ENCODE results near the gene SLC38A1.

GRCh38 chr12:46267825-46268582, 839 bp downstream of the SLC38A1 start:
- TF ChIP-seq, protein P1, sequence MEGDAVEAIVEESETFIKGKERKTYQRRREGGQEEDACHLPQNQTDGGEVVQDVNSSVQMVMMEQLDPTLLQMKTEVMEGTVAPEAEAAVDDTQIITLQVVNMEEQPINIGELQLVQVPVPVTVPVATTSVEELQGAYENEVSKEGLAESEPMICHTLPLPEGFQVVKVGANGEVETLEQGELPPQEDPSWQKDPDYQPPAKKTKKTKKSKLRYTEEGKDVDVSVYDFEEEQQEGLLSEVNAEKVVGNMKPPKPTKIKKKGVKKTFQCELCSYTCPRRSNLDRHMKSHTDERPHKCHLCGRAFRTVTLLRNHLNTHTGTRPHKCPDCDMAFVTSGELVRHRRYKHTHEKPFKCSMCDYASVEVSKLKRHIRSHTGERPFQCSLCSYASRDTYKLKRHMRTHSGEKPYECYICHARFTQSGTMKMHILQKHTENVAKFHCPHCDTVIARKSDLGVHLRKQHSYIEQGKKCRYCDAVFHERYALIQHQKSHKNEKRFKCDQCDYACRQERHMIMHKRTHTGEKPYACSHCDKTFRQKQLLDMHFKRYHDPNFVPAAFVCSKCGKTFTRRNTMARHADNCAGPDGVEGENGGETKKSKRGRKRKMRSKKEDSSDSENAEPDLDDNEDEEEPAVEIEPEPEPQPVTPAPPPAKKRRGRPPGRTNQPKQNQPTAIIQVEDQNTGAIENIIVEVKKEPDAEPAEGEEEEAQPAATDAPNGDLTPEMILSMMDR (IDR thresholded peaks at IDR 0.05) = no peak
- no peak for TF ChIP-seq REST (IDR thresholded peaks at IDR 0.05; ENCODE audit: low read depth, low read length)
- TF ChIP-seq MAX (IDR thresholded peaks at IDR 0.05; ENCODE audit: low read depth) = no peak
- TF ChIP-seq JUND (IDR thresholded peaks at IDR 0.05) = no peak
- TF ChIP-seq, protein P2, sequence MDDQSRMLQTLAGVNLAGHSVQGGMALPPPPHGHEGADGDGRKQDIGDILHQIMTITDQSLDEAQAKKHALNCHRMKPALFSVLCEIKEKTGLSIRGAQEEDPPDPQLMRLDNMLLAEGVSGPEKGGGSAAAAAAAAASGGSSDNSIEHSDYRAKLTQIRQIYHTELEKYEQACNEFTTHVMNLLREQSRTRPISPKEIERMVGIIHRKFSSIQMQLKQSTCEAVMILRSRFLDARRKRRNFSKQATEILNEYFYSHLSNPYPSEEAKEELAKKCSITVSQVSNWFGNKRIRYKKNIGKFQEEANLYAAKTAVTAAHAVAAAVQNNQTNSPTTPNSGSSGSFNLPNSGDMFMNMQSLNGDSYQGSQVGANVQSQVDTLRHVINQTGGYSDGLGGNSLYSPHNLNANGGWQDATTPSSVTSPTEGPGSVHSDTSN (IDR thresholded peaks at IDR 0.05) = no peak
- TF ChIP-seq SMC3 (IDR thresholded peaks at IDR 0.05; ENCODE audit: low read depth, low read length) = no peak
- TF ChIP-seq CHD2 (IDR thresholded peaks at IDR 0.05; ENCODE audit: low read length, partially characterized antibody) = no peak
- TF ChIP-seq NRF1 (IDR thresholded peaks at IDR 0.05; ENCODE audit: low read depth, low read length) = no peak
- TF ChIP-seq ZBTB33 (IDR thresholded peaks at IDR 0.05; ENCODE audit: borderline replicate concordance, low read depth) = no peak
- no peak for TF ChIP-seq POLR2AphosphoS5 (IDR thresholded peaks at IDR 0.05; ENCODE audit: low read depth, low read length)
- TF ChIP-seq MEF2A (IDR thresholded peaks at IDR 0.05; ENCODE audit: borderline replicate concordance, low read depth) = no peak
- no peak for TF ChIP-seq SIN3A (IDR thresholded peaks at IDR 0.05; ENCODE audit: borderline replicate concordance, low read depth, low read length)
- TF ChIP-seq, protein P3, sequence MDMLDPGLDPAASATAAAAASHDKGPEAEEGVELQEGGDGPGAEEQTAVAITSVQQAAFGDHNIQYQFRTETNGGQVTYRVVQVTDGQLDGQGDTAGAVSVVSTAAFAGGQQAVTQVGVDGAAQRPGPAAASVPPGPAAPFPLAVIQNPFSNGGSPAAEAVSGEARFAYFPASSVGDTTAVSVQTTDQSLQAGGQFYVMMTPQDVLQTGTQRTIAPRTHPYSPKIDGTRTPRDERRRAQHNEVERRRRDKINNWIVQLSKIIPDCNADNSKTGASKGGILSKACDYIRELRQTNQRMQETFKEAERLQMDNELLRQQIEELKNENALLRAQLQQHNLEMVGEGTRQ (IDR thresholded peaks at IDR 0.05; ENCODE audit: borderline replicate concordance, low read depth, low read length) = no peak

All from SK-N-SH (cell line).